ENCODE measurements around the gene PFN1. TPM values are rescaled to one million over a fixed set of nuclear protein-coding genes. Genes with fewer than 3 reads are reported as not detected.

Gene PFN1
- total and polyA plus RNA-seq, 4 donors: 95.4 to 299 (median 244) TPM

GRCh38 chr17:4969047-4969550 lies 20.8 kb upstream of the PFN1 start:
- peaks cover 65% of the 10 kb centered on the region for H3K36me3 ChIP-seq (ENCODE audit: control insufficient read depth, insufficient read depth, low read length)
- H3K4me1 ChIP-seq (ENCODE audit: control insufficient read depth, insufficient read depth, low read length): peaks cover 37% of the 10 kb centered on the region
- H3K27ac ChIP-seq (ENCODE audit: low read depth, low read length): peak overlapping the region; percentile 100
- WGBS (ENCODE audit: insufficient coverage): 39% methylated on average over 14 of the region's 15 CpGs
- H3K9me3 ChIP-seq (ENCODE audit: control insufficient read depth, insufficient read depth, low read length): no peaks in the 10 kb centered on the region
- H3K27me3 ChIP-seq (ENCODE audit: control insufficient read depth, insufficient read depth, low read length): no peaks in the 10 kb centered on the region
- peak overlapping the region; percentile 97 for H3K4me3 ChIP-seq (ENCODE audit: low read depth, low read length)
- DNase-seq (ENCODE audit: low read depth in 4 of 6, low spot score in 6 of 6): peak in 1 of 6 donors; percentile 24

- no peaks in the 10 kb centered on the region for H3K9me3 ChIP-seq (ENCODE audit: control insufficient read depth, insufficient read depth, low read length)
- 7% methylated on average over 21 of the region's 23 CpGs for WGBS (ENCODE audit: insufficient coverage)
- peaks cover 59% of the 10 kb centered on the region for H3K36me3 ChIP-seq (ENCODE audit: control insufficient read depth, insufficient read depth, low read length)
- peak in 2 of 6 donors; percentile 46 to 69 for DNase-seq (ENCODE audit: low read depth in 4 of 6, low spot score in 6 of 6)
- H3K4me1 ChIP-seq (ENCODE audit: control insufficient read depth, insufficient read depth, low read length): peaks cover 37% of the 10 kb centered on the region
- H3K27me3 ChIP-seq (ENCODE audit: control insufficient read depth, insufficient read depth, low read length): no peaks in the 10 kb centered on the region
- peak overlapping the region; percentile 97 for H3K4me3 ChIP-seq (ENCODE audit: low read depth, low read length)
- peak overlapping the region; percentile 100 for H3K27ac ChIP-seq (ENCODE audit: low read depth, low read length)
These were observed 20.2 kb upstream of the PFN1 start for GRCh38 chr17:4968486-4969046.

- no peaks in the 10 kb centered on the region for H3K9me3 ChIP-seq (ENCODE audit: control insufficient read depth, insufficient read depth, low read length)
- peak within 1 kb of the TSS; percentile 100 for H3K27ac ChIP-seq (ENCODE audit: low read depth, low read length)
- H3K4me1 ChIP-seq (ENCODE audit: control insufficient read depth, insufficient read depth, low read length): peaks cover 37% of the 10 kb centered on the region
- H3K27me3 ChIP-seq (ENCODE audit: control insufficient read depth, insufficient read depth, low read length): no peaks in the 10 kb centered on the region
- DNase-seq (ENCODE audit: low read depth in 4 of 6, low spot score in 6 of 6): peak; percentile 92 to 100 (median 98)
- WGBS (ENCODE audit: insufficient coverage): 0% methylated on average over 49 of the region's 66 CpGs
- H3K4me3 ChIP-seq (ENCODE audit: low read depth, low read length): peak within 1 kb of the TSS; percentile 97
- H3K36me3 ChIP-seq (ENCODE audit: control insufficient read depth, insufficient read depth, low read length): peaks cover 52% of the 10 kb centered on the region
These were observed 19.5 kb upstream of the PFN1 start, which contains the start of gene SPAG7 for GRCh38 chr17:4967539-4968485. SPAG7 (minus strand) TSS chr17:4967817; CDS start chr17:4967804, 13 bp downstream.

- Histone ChIP-seq H3K27ac (ENCODE audit: low read depth, low read length) (peak overlapping the region; percentile 100), H3K36me3 (ENCODE audit: control insufficient read depth, insufficient read depth, low read length) (peaks cover 44% of the 10 kb centered on the region), H3K9me3 (ENCODE audit: control insufficient read depth, insufficient read depth, low read length) (no peaks in the 10 kb centered on the region), H3K4me3 (ENCODE audit: low read depth, low read length) (peak overlapping the region; percentile 97), H3K4me1 (ENCODE audit: control insufficient read depth, insufficient read depth, low read length) (peaks cover 37% of the 10 kb centered on the region), H3K27me3 (ENCODE audit: control insufficient read depth, insufficient read depth, low read length) (no peaks in the 10 kb centered on the region)
- 0% methylated on average over 35 of the region's 42 CpGs for WGBS (ENCODE audit: insufficient coverage)
- DNase-seq (ENCODE audit: low read depth in 4 of 6, low spot score in 6 of 6): peak; percentile 96 to 100 (median 98)
These were observed 18.7 kb upstream of the PFN1 start for GRCh38 chr17:4966844-4967538.

GRCh38 chr17:4965311-4965986 lies 17.1 kb upstream of the PFN1 start:
- H3K36me3 ChIP-seq (ENCODE audit: control insufficient read depth, insufficient read depth, low read length): peaks cover 36% of the 10 kb centered on the region
- no peaks in the 10 kb centered on the region for H3K27me3 ChIP-seq (ENCODE audit: control insufficient read depth, insufficient read depth, low read length)
- no peaks in the 10 kb centered on the region for H3K9me3 ChIP-seq (ENCODE audit: control insufficient read depth, insufficient read depth, low read length)
- H3K4me1 ChIP-seq (ENCODE audit: control insufficient read depth, insufficient read depth, low read length): peaks cover 37% of the 10 kb centered on the region
- H3K4me3 ChIP-seq (ENCODE audit: low read depth, low read length): no peak overlapping the region
- H3K27ac ChIP-seq (ENCODE audit: low read depth, low read length): no peak overlapping the region
- DNase-seq (ENCODE audit: low read depth in 4 of 6, low spot score in 6 of 6): no peak
- 96% methylated on average over 6 of the region's 15 CpGs for WGBS (ENCODE audit: insufficient coverage)

- H3K27ac ChIP-seq (ENCODE audit: low read depth, low read length): no peak overlapping the region
- DNase-seq (ENCODE audit: low read depth in 4 of 6, low spot score in 6 of 6): no peak
- H3K36me3 ChIP-seq (ENCODE audit: control insufficient read depth, insufficient read depth, low read length): peaks cover 45% of the 10 kb centered on the region
These were observed 12.1 kb upstream of the PFN1 start for GRCh38 chr17:4960279-4960922.

GRCh38 chr17:4959261-4959965 lies 11.1 kb upstream of the PFN1 start:
- Histone ChIP-seq H3K36me3 (ENCODE audit: control insufficient read depth, insufficient read depth, low read length) (peaks cover 38% of the 10 kb centered on the region), H3K4me3 (ENCODE audit: low read depth, low read length) (no peak overlapping the region), H3K9me3 (ENCODE audit: control insufficient read depth, insufficient read depth, low read length) (no peaks in the 10 kb centered on the region), H3K27me3 (ENCODE audit: control insufficient read depth, insufficient read depth, low read length) (no peaks in the 10 kb centered on the region), H3K27ac (ENCODE audit: low read depth, low read length) (no peak overlapping the region), H3K4me1 (ENCODE audit: control insufficient read depth, insufficient read depth, low read length) (no peaks in the 10 kb centered on the region)
- 87% methylated on average over 14 of the region's 18 CpGs for WGBS (ENCODE audit: insufficient coverage)
- no peak for DNase-seq (ENCODE audit: low read depth in 4 of 6, low spot score in 6 of 6)

More at GRCh38 chr17:4960279-4960922, 12.1 kb upstream of the PFN1 start:
- no peaks in the 10 kb centered on the region for H3K9me3 ChIP-seq (ENCODE audit: control insufficient read depth, insufficient read depth, low read length)
- WGBS (ENCODE audit: insufficient coverage): 73% methylated on average over 8 of the region's 9 CpGs
- H3K27me3 ChIP-seq (ENCODE audit: control insufficient read depth, insufficient read depth, low read length): no peaks in the 10 kb centered on the region
- no peaks in the 10 kb centered on the region for H3K4me1 ChIP-seq (ENCODE audit: control insufficient read depth, insufficient read depth, low read length)
- H3K4me3 ChIP-seq (ENCODE audit: low read depth, low read length): no peak overlapping the region

- no peaks in the 10 kb centered on the region for H3K27me3 ChIP-seq (ENCODE audit: control insufficient read depth, insufficient read depth, low read length)
- no peaks in the 10 kb centered on the region for H3K4me1 ChIP-seq (ENCODE audit: control insufficient read depth, insufficient read depth, low read length)
- WGBS (ENCODE audit: insufficient coverage): 100% methylated on average over 3 of the region's 3 CpGs
- no peak overlapping the region for H3K27ac ChIP-seq (ENCODE audit: low read depth, low read length)
- no peaks in the 10 kb centered on the region for H3K9me3 ChIP-seq (ENCODE audit: control insufficient read depth, insufficient read depth, low read length)
- H3K36me3 ChIP-seq (ENCODE audit: control insufficient read depth, insufficient read depth, low read length): peaks cover 37% of the 10 kb centered on the region
- no peak overlapping the region for H3K4me3 ChIP-seq (ENCODE audit: low read depth, low read length)
- DNase-seq (ENCODE audit: low read depth in 4 of 6, low spot score in 6 of 6): no peak
These were observed 9.8 kb upstream of the PFN1 start for GRCh38 chr17:4958102-4958501.
